Fibroblast of lung (primary cell): ENCODE results near the gene RASA4.
"Not testable (repeated sequence)": the region's sequence is repeated elsewhere in the genome, so short reads cannot be mapped to it uniquely, and the experiment has no call there.

Source experiments
- EZH2 ChIP-seq: IDR thresholded peaks from 2 replicates; pipeline ENCODE4 v1.5.1; 2012; ENCODE audit warnings: low read length, control low read depth, mild to moderate bottlenecking; ENCODE audit errors: missing control alignments
- TF ChIP-seq, protein P1 (sequence below), 2 donors: IDR thresholded peaks in 1 of 2; conservative IDR thresholded peaks in 1 of 2; 1 replicate in 1 of 2; 2 replicates in 1 of 2; pipeline ENCODE4 v1.5.1; 2011 to 2012; ENCODE audit warnings: low read length in 2 of 2, control low read depth in 1 of 2, inconsistent platforms in 1 of 2, low read depth in 1 of 2, mild to moderate bottlenecking in 1 of 2

DNA sequence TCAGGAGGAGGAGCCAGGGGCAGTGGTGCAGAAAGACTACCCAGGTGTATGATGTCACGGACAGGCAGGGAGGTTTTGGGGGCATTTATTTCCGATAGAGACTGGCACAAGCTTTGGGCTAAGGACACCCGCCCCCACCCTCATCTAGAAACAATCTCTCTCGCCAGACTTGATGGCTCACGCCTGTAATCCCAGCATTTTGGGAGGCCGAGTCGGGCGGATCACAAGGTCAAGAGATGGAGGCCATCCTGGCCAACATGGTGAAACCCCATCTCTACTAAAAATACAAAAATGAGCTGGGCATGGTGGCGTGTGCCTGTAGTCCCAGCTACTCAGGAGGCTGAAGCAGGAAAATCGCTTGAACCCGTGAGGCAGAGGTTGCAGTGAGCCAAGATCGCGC is 20.4 kb upstream of the RASA4 start:
- not testable (repeated sequence) for TF ChIP-seq EZH2
- TF ChIP-seq, protein P1, sequence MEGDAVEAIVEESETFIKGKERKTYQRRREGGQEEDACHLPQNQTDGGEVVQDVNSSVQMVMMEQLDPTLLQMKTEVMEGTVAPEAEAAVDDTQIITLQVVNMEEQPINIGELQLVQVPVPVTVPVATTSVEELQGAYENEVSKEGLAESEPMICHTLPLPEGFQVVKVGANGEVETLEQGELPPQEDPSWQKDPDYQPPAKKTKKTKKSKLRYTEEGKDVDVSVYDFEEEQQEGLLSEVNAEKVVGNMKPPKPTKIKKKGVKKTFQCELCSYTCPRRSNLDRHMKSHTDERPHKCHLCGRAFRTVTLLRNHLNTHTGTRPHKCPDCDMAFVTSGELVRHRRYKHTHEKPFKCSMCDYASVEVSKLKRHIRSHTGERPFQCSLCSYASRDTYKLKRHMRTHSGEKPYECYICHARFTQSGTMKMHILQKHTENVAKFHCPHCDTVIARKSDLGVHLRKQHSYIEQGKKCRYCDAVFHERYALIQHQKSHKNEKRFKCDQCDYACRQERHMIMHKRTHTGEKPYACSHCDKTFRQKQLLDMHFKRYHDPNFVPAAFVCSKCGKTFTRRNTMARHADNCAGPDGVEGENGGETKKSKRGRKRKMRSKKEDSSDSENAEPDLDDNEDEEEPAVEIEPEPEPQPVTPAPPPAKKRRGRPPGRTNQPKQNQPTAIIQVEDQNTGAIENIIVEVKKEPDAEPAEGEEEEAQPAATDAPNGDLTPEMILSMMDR (conservative IDR thresholded peaks at IDR 0.05 in 1 of 2, IDR thresholded peaks at IDR 0.05 in 1 of 2; ENCODE audit: low read depth in 1 of 2, low read length in 2 of 2): not testable (repeated sequence)
